Left ventricle myocardium superior (tissue), 1 donor: Measurements from ENCODE around the gene CEP43. TPM values are rescaled to one million over a fixed set of nuclear protein-coding genes. Genes with fewer than 3 reads are reported as not detected.
A peak's percentile ranks its signal among the peaks of the same experiment; 100 is the strongest.

Source experiments
- ATAC-seq: fragments of 200-7000 bp; cut with Tn5 transposase; one replicate; pipeline ENCODE4 v1.9.1; 2020; ENCODE audit warnings: mild to moderate bottlenecking, moderate library complexity
- DNase-seq: peaks from one replicate; pipeline ENCODE4 v3.0.0-alpha.2; 2020
- intact Hi-C: fragments of 100-400 bp; cut with micrococcal nuclease; formaldehyde crosslinking; loops from one replicate; pipeline ENCODE4 v1.11.0; 2022
- microRNA-seq: library from miRNA; unstranded; fragments of <30 nt; microRNA quantifications from one replicate; pipeline ENCODE4 v1.2.0, GENCODE V29; 2020; ENCODE audit warnings: borderline number of aligned reads
- total RNA-seq: library from RNA; stranded (reverse); fragmentation: NEBNext Ultra II Directional; extraction: Animal tissue kit (Norgen Biotek cat#: 25700); gene quantifications from one replicate; pipeline ENCODE4 v1.2.1, GENCODE V29; 2021
- donor health status: DM: no; HTN: yes; CAD: no; lungs with severe emphysema.

The CEP43 gene
- total RNA-seq, 1 donor from 2014 or later: 12.3 TPM

DNA sequence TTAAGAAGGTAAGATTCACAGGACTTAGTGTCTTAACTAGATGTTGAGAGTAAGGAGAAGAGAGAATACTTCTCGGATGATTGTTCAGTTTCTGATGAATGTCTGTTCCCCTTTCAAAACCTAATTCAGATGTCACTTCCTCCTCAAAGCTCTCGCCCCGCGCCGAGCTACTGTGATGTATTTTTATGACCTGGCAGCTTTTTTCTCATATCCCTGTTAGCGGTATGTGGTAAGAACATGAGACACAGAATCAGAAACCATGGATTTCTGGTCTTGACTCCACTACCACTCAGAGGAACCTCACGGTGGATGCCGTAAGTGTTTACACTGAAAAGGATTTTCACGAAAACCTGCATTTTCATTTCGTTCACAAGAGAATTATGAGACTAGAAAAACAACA is 48.4 kb downstream of the CEP43 start:
- intact Hi-C loops: no loop called here
- DNase-seq (peak; percentile 46), ATAC-seq (no peak)

Small RNAs within 50 kb of the gene (microRNA-seq; reads per million reads assigned to microRNA genes)
- gene MIR3939: not detected

Other genes with a start within 250 kb of the CEP43 start
- 13.0 TPM for gene RNASET2, start 42.8 kb upstream of the CEP43 start, total RNA-seq
- gene CCR6, start 123.7 kb downstream of the CEP43 start, total RNA-seq: not detected
- not detected for gene GPR31, start 158.6 kb downstream of the CEP43 start, total RNA-seq